Keratinocyte (primary cell): ENCODE measurements around the gene DBF4B.

Experiments used
- EZH2 ChIP-seq: IDR thresholded peaks from one replicate; pipeline ENCODE4 v1.6.1; 2012; ENCODE audit warnings: inconsistent platforms, mild to moderate bottlenecking, low read length, moderate library complexity
- TF ChIP-seq, protein P1 (sequence below), 3 experiments: IDR thresholded peaks in 1 of 3; conservative IDR thresholded peaks in 1 of 3; optimal IDR thresholded peaks in 1 of 3; 2 replicates in 2 of 3; 3 replicates in 1 of 3; pipeline versions ENCODE3 to v1.5.1; 2011; ENCODE audit warnings: low read length in 3 of 3, mild to moderate bottlenecking in 3 of 3, moderate library complexity in 2 of 3, control low read depth in 1 of 3, inconsistent platforms in 1 of 3; ENCODE audit not compliant: insufficient read depth in 2 of 3; ENCODE audit errors: extremely low read depth in 1 of 3

DNA sequence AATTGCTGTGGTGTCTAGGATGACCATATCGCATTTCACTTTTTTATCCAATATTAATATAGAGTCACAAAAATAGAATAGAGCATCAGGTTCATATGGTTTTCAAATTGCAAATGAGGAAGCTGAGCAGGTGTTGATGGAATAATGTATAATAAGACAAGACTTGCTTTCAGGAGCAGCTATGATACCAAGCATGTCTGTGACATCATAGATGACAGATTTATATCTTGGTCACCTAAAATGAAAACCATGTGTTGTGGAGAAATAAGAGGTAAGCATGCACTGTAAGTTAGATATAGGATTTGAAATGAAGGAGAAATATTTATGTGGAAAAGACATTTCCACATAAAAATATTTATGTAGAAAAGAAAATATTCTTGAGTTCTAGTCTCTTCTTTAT lies 43.6 kb upstream of the DBF4B start:
- TF ChIP-seq EZH2, result no peak
- TF ChIP-seq, protein P1, sequence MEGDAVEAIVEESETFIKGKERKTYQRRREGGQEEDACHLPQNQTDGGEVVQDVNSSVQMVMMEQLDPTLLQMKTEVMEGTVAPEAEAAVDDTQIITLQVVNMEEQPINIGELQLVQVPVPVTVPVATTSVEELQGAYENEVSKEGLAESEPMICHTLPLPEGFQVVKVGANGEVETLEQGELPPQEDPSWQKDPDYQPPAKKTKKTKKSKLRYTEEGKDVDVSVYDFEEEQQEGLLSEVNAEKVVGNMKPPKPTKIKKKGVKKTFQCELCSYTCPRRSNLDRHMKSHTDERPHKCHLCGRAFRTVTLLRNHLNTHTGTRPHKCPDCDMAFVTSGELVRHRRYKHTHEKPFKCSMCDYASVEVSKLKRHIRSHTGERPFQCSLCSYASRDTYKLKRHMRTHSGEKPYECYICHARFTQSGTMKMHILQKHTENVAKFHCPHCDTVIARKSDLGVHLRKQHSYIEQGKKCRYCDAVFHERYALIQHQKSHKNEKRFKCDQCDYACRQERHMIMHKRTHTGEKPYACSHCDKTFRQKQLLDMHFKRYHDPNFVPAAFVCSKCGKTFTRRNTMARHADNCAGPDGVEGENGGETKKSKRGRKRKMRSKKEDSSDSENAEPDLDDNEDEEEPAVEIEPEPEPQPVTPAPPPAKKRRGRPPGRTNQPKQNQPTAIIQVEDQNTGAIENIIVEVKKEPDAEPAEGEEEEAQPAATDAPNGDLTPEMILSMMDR (optimal IDR thresholded peaks at IDR 0.05 in 1 of 3, IDR thresholded peaks at IDR 0.05 in 1 of 3, conservative IDR thresholded peaks at IDR 0.05 in 1 of 3; ENCODE audit: extremely low read depth in 1 of 3, insufficient read depth in 2 of 3, low read length in 3 of 3), result no peak
